HUES64 (cell line): Measurements from ENCODE around the gene BCAP31.

ENCODE experiments used
- H3K27ac ChIP-seq: 2 replicates; pipeline ENCODE4 v1.7.0; 2013; ENCODE audit warnings: low read depth, low read length, inconsistent platforms
- H3K27me3 ChIP-seq: 2 replicates; pipeline ENCODE4 v1.6.1; 2013; ENCODE audit warnings: mild to moderate bottlenecking, low read length; ENCODE audit not compliant: insufficient read depth
- H3K36me3 ChIP-seq: 2 replicates; pipeline ENCODE4 v1.6.1; 2013; ENCODE audit warnings: mild to moderate bottlenecking, low read length; ENCODE audit not compliant: insufficient read depth
- H3K4me1 ChIP-seq: 2 replicates; pipeline ENCODE4 v1.6.1; 2013; ENCODE audit warnings: mild to moderate bottlenecking, low read length, moderate library complexity; ENCODE audit not compliant: insufficient read depth
- H3K4me3 ChIP-seq: 2 replicates; pipeline ENCODE4 v1.5.1; 2013; ENCODE audit warnings: mild to moderate bottlenecking, low read length, moderate library complexity
- H3K9ac ChIP-seq: 2 replicates; pipeline ENCODE4 v1.6.1; 2013; ENCODE audit warnings: mild to moderate bottlenecking, low read depth, low read length
- H3K9me3 ChIP-seq: 2 replicates; pipeline ENCODE4 v1.6.1; 2013; ENCODE audit warnings: low read depth, low read length; ENCODE audit not compliant: insufficient read depth
- WGBS: fragments of 150-250, 120-280 bp; methylation state at CpG from one replicate; pipeline ENCODE4 v1.1.7; 2013; ENCODE audit warnings: missing lambda C conversion rate; 5-methylcytosine and 5-hydroxymethylcytosine counted together

Gene BCAP31

DNA sequence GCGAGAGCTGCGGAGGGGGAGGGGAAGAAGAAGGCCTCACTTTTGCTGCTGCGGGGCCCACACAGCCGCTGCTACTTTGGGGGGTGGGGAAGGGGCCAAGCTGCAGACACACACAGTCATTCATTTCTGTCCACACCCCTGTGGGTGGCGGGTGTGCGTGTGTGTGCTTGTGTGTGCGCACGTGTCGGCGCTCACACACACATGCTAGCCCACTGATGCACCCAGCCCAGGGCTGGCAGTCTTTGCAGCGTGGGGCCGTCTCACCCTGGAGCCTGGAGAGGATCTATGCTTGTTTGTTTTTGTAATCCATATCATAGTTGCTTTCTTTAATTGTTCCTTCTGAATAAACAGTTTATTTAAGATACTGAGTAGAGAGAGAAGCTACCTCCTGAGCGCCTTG is 73.2 kb downstream of the BCAP31 start:
- Histone ChIP-seq H3K4me1 (no peaks in the 10 kb centered on the region), H3K9ac (no peak overlapping the region), H3K4me3 (no peak overlapping the region), H3K27ac (no peak overlapping the region), H3K36me3 (no peaks in the 10 kb centered on the region), H3K9me3 (no peaks in the 10 kb centered on the region), H3K27me3 (peaks cover 35% of the 10 kb centered on the region)
- whole genome bisulfite sequencing, result 98% methylated on average over 11 of the region's 13 CpGs
